NCI-H2196 (cell line): ENCODE results near the gene SCYGR6.

Experiments
- DNase-seq: peaks from one replicate; lab custom pipeline; 2025; ENCODE audit not compliant: unreplicated experiment; lab: John Stamatoyannopoulos, UW

The SCYGR6 gene

GRCh38 chr2:227716501-227716900, 8.1 kb downstream of the SCYGR6 start:
- no peak for DNase-seq

- DNase-seq = no peak
Measured at GRCh38 chr2:227713291-227713690, 11.3 kb downstream of the SCYGR6 start.

GRCh38 chr2:227710986-227711385, 13.6 kb downstream of the SCYGR6 start:
- DNase-seq = no peak

- no peak for DNase-seq
Measured at GRCh38 chr2:227707390-227707789, 17.2 kb downstream of the SCYGR6 start.

- no peak for DNase-seq
Measured at GRCh38 chr2:227706859-227707258, 17.7 kb downstream of the SCYGR6 start.

GRCh38 chr2:227703961-227704360, 20.6 kb downstream of the SCYGR6 start:
- no peak for DNase-seq

GRCh38 chr2:227703280-227703732, 21.3 kb downstream of the SCYGR6 start:
- DNase-seq = no peak

GRCh38 chr2:227701556-227701955, 23.0 kb downstream of the SCYGR6 start:
- no peak for DNase-seq

- no peak for DNase-seq
Measured at GRCh38 chr2:227696990-227697679, 27.4 kb downstream of the SCYGR6 start.

GRCh38 chr2:227687189-227687588, 37.4 kb downstream of the SCYGR6 start:
- no peak for DNase-seq

- no peak for DNase-seq
Measured at GRCh38 chr2:227684258-227684657, 40.3 kb downstream of the SCYGR6 start.

- no peak for DNase-seq
Measured at GRCh38 chr2:227677928-227678327, 46.6 kb downstream of the SCYGR6 start.

GRCh38 chr2:227674485-227674884, 50.1 kb downstream of the SCYGR6 start:
- DNase-seq = no peak
